K562 (cell line): ENCODE measurements around the gene CHRNE. TPM values are rescaled to one million over a fixed set of nuclear protein-coding genes. Genes with fewer than 3 reads are reported as not detected.
"Not testable (repeated sequence)": the region's sequence is repeated elsewhere in the genome, so short reads cannot be mapped to it uniquely, and the experiment has no call there.

Experiments used
- ATAC-seq: fragments of 200-7000 bp; cut with Tn5 transposase; 3 replicates; pipeline ENCODE4 v1.9.1; 2020; ENCODE audit warnings: moderate library complexity
- BruUV-seq: library from RNA; stranded (reverse); fragments of 400-500 nt; replicated peaks from 2 replicates; lab custom pipeline; 2021; lab: Mats Ljungman, UMichigan
- CTCF ChIA-PET: fragments of 300-600 bp; formaldehyde crosslinking; extraction: SDS; loops from one replicate; lab custom pipeline; 2021; ENCODE audit warnings: low intra/inter-chr PET ratio; lab: Yijun Ruan, JAX
- POLR2A ChIA-PET: fragments of 300-600, 350-650 bp; sonication (Branson Sonifier 250); formaldehyde crosslinking; extraction: SDS; loops from one replicate; lab custom pipeline; 2021; ENCODE audit warnings: antibody characterized with exemption, inconsistent platforms; lab: Yijun Ruan, JAX
- DNase-seq, 4 experiments: peaks; one replicate each; pipeline versions ENCODE4 v3.0.0 to v3.0.0-alpha.2; 2011 to 2018; ENCODE audit warnings: low spot score in 3 of 4, mixed read lengths in 3 of 4; ENCODE audit errors: extremely low read depth in 1 of 4
- FAIRE-seq: peaks from 2 replicates; lab custom pipeline; 2011; peaks lifted over from hg19 to GRCh38; lab: Jason Lieb, UNC
- H2AFZ ChIP-seq: 2 replicates; pipeline ENCODE4 v1.6.0; 2011; ENCODE audit warnings: low read depth, low read length, control low read depth, inconsistent platforms
- H3K27ac ChIP-seq: fragments of 200-600 bp; 3 replicates; pipeline ENCODE4 v1.8.0; 2011; ENCODE audit warnings: low read depth, mild to moderate bottlenecking, control low read depth, inconsistent platforms, low read length, moderate library complexity, mixed read lengths; ENCODE audit errors: extremely low read depth
- H3K27me3 ChIP-seq, 2 experiments: fragments of 300-600 bp in 1 of 2; 2 replicates in 1 of 2; 3 replicates in 1 of 2; pipeline versions ENCODE4 v1.6.0 to v1.8.0; 2011; ENCODE audit warnings: inconsistent platforms in 2 of 2, low read length in 2 of 2, mild to moderate bottlenecking in 1 of 2, mixed read lengths in 1 of 2, moderate library complexity in 1 of 2; ENCODE audit not compliant: control insufficient read depth in 2 of 2, insufficient read depth in 2 of 2
- H3K36me3 ChIP-seq: fragments of 300-600 bp; 3 replicates; pipeline ENCODE4 v1.8.0; 2011; ENCODE audit warnings: mild to moderate bottlenecking, low read length, inconsistent platforms; ENCODE audit not compliant: control insufficient read depth, insufficient read depth
- H3K4me1 ChIP-seq, 2 experiments: fragments of 200-600 bp in 1 of 2; replicated peaks in 1 of 2; 2 replicates in 1 of 2; 3 replicates in 1 of 2; pipeline versions ENCODE4 v1.5.1 to v1.8.0; 2011; ENCODE audit warnings: inconsistent platforms in 2 of 2, low read length in 2 of 2, mild to moderate bottlenecking in 1 of 2, mixed read lengths in 1 of 2, moderate library complexity in 1 of 2; ENCODE audit not compliant: control insufficient read depth in 2 of 2, insufficient read depth in 2 of 2
- H3K4me2 ChIP-seq: 2 replicates; pipeline ENCODE4 v1.6.1; 2011; ENCODE audit warnings: low read length, control low read depth, inconsistent platforms, mixed read lengths; ENCODE audit not compliant: insufficient read depth
- H3K4me3 ChIP-seq: fragments of 200-600 bp; sonication (generic), shearing (Covaris generic); 2 replicates; pipeline ENCODE4 v1.5.1; 2016; ENCODE audit warnings: control low read depth, inconsistent platforms
- H3K79me2 ChIP-seq: fragments of 200-600 bp; 3 replicates; pipeline ENCODE4 v1.8.0; 2011; ENCODE audit warnings: low read length, inconsistent platforms; ENCODE audit not compliant: control insufficient read depth, insufficient read depth
- H3K9ac ChIP-seq, 2 experiments: 2 replicates each; pipeline versions ENCODE4 v1.6.0 to v1.6.1; 2011; ENCODE audit warnings: low read depth in 2 of 2, low read length in 2 of 2, control low read depth in 1 of 2, inconsistent platforms in 1 of 2, mild to moderate bottlenecking in 1 of 2, mixed read lengths in 1 of 2; ENCODE audit not compliant: insufficient read depth in 1 of 2
- H3K9me1 ChIP-seq: one replicate; pipeline ENCODE4 v1.6.0; 2011; ENCODE audit warnings: inconsistent platforms, mild to moderate bottlenecking, low read length, moderate library complexity; ENCODE audit not compliant: control insufficient read depth, insufficient read depth
- H3K9me3 ChIP-seq: replicated peaks from 2 replicates; pipeline ENCODE4 v1.5.1; 2011; ENCODE audit warnings: low read depth, low read length, inconsistent platforms; ENCODE audit not compliant: control insufficient read depth, insufficient read depth
- H4K20me1 ChIP-seq: replicated peaks from 2 replicates; pipeline ENCODE4 v1.6.1; 2011; ENCODE audit warnings: low read length, inconsistent platforms, mixed read lengths; ENCODE audit not compliant: control insufficient read depth, insufficient read depth
- KLF6 ChIP-seq: fragments of 250-450 bp; sonication (Bioruptor Pico); IDR thresholded peaks from 2 replicates; pipeline ENCODE4 v1.4.0; 2020; ENCODE audit warnings: mild to moderate bottlenecking, moderate library complexity, borderline replicate concordance
- PTTG1 ChIP-seq: fragments of 450-650 bp; IDR thresholded peaks from 2 replicates; pipeline ENCODE4 v1.6.1; 2016; ENCODE audit warnings: low read depth, mild to moderate bottlenecking, missing genetic modification characterization, missing compliant biosample characterization
- ZNF57 ChIP-seq: fragments of 450-650 bp; formaldehyde crosslinking; IDR thresholded peaks from 2 replicates; pipeline ENCODE4 v1.4.0; 2020; ENCODE audit warnings: mild to moderate bottlenecking, moderate library complexity
- WGBS: fragments of 100-300 bp; shearing (Covaris generic); methylation state at CpG from one replicate; pipeline ENCODE4 v1.1.6; 2016; ENCODE audit warnings: low coverage, mixed read lengths; ENCODE audit not compliant: insufficient coverage; ENCODE audit errors: missing lambda C conversion rate; 5-methylcytosine and 5-hydroxymethylcytosine counted together
- in situ Hi-C: fragments of 300-500 bp; cut with MboI; formaldehyde crosslinking; loops from 4 replicates; pipeline ENCODE4 v1.15.0; 2018; ENCODE audit warnings: inconsistent platforms, mixed read lengths
- intact Hi-C: fragments of 100-400 bp; cut with micrococcal nuclease; formaldehyde crosslinking; loops from 2 replicates; pipeline ENCODE4 v1.14.2; 2022
- polyA plus RNA-seq, 8 experiments: library from polyadenylated mRNA; depleted of rRNA in 4 of 8; stranded (reverse) in 5 of 8; unstranded in 3 of 8; fragments of >200 nt; fragmentation: Nextera tagmentation in 2 of 8; fragmentation: Illumina TruSeq in 1 of 8; extraction: Ambion mirVana in 2 of 8; extraction: Trizol in 1 of 8; gene quantifications; 2 replicates each; pipeline versions ENCODE4 v1.2.1 to v1.2.3, GENCODE V29; 2011 to 2014; ENCODE audit warnings: inconsistent platforms in 1 of 8, missing spikeins in 1 of 8
- total RNA-seq, 7 experiments: library from RNA; depleted of rRNA in 6 of 7; stranded (reverse); fragments of >200 nt in 6 of 7; fragmentation: Illumina TruSeq in 2 of 7; extraction: Trizol in 2 of 7; gene quantifications; 2 replicates each; pipeline versions ENCODE4 v1.2.1 to v1.2.3, GENCODE V29; 2011 to 2021; ENCODE audit warnings: low replicate concordance in 1 of 7

The CHRNE gene
- total and polyA plus RNA-seq, 9 of the 15 experiments (the other 6 are each of a cell fraction or from before 2014, with no cell fraction given), result not detected

- no peak overlapping the region for H3K4me2 ChIP-seq
- intact Hi-C loops, result no loop called here
- ChIA-PET CTCF (no interaction called here), POLR2A (interaction anchor here (1.9 kb wide), 1 partner anchor 9 kb away, joined by 6 read pairs; no protein-coding TSS in a partner anchor)
- 88% methylated on average over 11 of the region's 18 CpGs for WGBS
- no peak overlapping the region for H3K4me3 ChIP-seq
- ATAC-seq (no peak), DNase-seq (no peak), FAIRE-seq (no peak)
- in situ Hi-C loops, result no loop called here
- BruUV-seq, result no TSS peak
- no peaks in the 10 kb centered on the region for H3K79me2 ChIP-seq
- H3K27me3 ChIP-seq, result no peaks in the 10 kb centered on the region
- H3K9me1 ChIP-seq, result no peaks in the 10 kb centered on the region
- no peak overlapping the region for H3K27ac ChIP-seq
- H3K9me3 ChIP-seq, result no peaks in the 10 kb centered on the region
- H4K20me1 ChIP-seq, result no peaks in the 10 kb centered on the region
- peaks cover 0 to 8% of the 10 kb centered on the region in 2 experiments; a peak in 2 of 5 replicates for H3K4me1 ChIP-seq
- TF ChIP-seq KLF6 (CRISPR knock-in tag) (no peak), PTTG1 (tag) (no peak), ZNF57 (CRISPR knock-in tag) (no peak)
- no peaks in the 10 kb centered on the region for H3K36me3 ChIP-seq
- H3K9ac ChIP-seq, result no peak overlapping the region
- no peak overlapping the region for H2AFZ ChIP-seq
Observed at GRCh38 chr17:4928881-4929280, 26.0 kb upstream of the CHRNE start.

GRCh38 chr17:4926577-4927335 lies 23.9 kb upstream of the CHRNE start:
- H3K4me2 ChIP-seq, H3K27ac ChIP-seq, BruUV-seq, H3K9ac ChIP-seq, H4K20me1 ChIP-seq, H3K9me3 ChIP-seq, in situ Hi-C loops, H2AFZ ChIP-seq, ATAC-seq, H3K79me2 ChIP-seq, H3K9me1 ChIP-seq, DNase-seq, intact Hi-C loops, H3K4me3 ChIP-seq, FAIRE-seq, CTCF ChIA-PET, H3K27me3 ChIP-seq, H3K36me3 ChIP-seq, H3K4me1 ChIP-seq: not testable (repeated sequence)
- 50% methylated on average over 14 of the region's 24 CpGs for WGBS
- POLR2A ChIA-PET, result interaction anchor here (0.9 to 1.9 kb wide), 4 partner anchors 8 to 19 kb away, joined by 3 to 7 read pairs (median 3); partner anchors contain the start of genes RNF167 and SLC25A11
